NCI-H1092 treated with DMSO at 0.1 percent for 48 hours (cell line): ENCODE data around the gene PCBP4.

Experiments
- DNase-seq: peaks from one replicate; lab custom pipeline; 2025; lab: John Stamatoyannopoulos, UW

PCBP4 gene

GRCh38 chr3:51955175-51955892 is 11.9 kb downstream of the PCBP4 start, which contains the start of gene GPR62:
Gene GPR62, plus strand, starts transcription at chr3:51955381. Its CDS starts 272 bp downstream, at chr3:51955653.
- no peak for DNase-seq

- DNase-seq: no peak
These were observed 12.5 kb downstream of the PCBP4 start for GRCh38 chr3:51954713-51955112.

GRCh38 chr3:51954105-51954504 is 13.1 kb downstream of the PCBP4 start:
- DNase-seq: no peak

GRCh38 chr3:51953445-51953844 is 13.8 kb downstream of the PCBP4 start:
- no peak for DNase-seq

GRCh38 chr3:51950899-51951298 is 16.4 kb downstream of the PCBP4 start:
- no peak for DNase-seq

- DNase-seq: no peak
These were observed 18.1 kb downstream of the PCBP4 start for GRCh38 chr3:51949121-51949520.

DNA sequence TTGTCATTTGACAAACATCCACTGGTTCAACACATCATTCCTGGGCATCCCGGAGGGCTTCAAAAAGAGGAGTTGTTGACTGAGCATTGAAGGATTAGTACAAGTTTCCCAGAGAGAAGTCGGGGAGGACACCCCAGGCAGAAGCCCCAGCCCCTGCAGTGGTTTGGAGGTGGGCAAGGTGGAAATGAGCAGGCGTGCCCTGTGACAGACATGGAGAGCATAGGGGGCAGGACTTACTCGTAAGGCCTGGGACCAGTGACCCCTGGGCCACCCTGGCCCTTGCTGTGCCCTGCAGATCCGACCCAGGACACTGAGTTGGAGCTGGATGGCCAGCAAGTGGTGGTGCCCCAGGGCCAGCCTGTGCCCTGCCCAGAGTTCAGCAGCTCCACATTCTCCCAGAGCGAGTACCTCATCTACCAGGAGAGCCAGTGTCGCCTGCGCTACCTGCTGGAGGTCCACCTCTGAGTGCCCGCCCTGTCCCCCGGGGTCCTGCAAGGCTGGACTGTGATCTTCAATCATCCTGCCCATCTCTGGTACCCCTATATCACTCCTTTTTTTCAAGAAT is 19.2 kb downstream of the PCBP4 start:
- no peak for DNase-seq

- no peak for DNase-seq
These were observed 19.9 kb downstream of the PCBP4 start for GRCh38 chr3:51947215-51947900.

DNA sequence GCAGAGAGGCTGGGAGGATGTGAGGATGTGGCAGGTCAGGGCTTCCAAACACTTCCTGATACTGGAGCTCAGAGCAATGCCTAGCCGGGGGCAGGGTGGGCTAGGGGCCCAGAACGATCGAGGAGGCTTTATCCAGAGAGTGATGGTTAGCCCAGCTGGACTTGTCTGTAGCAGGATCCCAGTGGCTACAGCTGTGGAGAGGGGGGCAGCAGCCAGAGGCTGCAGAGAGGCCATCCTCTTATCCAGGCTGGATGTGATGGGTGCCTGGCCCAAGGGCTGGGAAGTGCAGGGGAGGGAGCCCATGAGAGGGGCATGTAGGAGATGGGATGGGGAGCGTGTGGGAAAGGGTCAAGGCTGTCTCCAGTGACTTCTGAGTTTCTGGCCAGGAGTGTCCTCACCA is 20.5 kb downstream of the PCBP4 start:
- no peak for DNase-seq

GRCh38 chr3:51945926-51946705 is 21.1 kb downstream of the PCBP4 start:
- no peak for DNase-seq

DNA sequence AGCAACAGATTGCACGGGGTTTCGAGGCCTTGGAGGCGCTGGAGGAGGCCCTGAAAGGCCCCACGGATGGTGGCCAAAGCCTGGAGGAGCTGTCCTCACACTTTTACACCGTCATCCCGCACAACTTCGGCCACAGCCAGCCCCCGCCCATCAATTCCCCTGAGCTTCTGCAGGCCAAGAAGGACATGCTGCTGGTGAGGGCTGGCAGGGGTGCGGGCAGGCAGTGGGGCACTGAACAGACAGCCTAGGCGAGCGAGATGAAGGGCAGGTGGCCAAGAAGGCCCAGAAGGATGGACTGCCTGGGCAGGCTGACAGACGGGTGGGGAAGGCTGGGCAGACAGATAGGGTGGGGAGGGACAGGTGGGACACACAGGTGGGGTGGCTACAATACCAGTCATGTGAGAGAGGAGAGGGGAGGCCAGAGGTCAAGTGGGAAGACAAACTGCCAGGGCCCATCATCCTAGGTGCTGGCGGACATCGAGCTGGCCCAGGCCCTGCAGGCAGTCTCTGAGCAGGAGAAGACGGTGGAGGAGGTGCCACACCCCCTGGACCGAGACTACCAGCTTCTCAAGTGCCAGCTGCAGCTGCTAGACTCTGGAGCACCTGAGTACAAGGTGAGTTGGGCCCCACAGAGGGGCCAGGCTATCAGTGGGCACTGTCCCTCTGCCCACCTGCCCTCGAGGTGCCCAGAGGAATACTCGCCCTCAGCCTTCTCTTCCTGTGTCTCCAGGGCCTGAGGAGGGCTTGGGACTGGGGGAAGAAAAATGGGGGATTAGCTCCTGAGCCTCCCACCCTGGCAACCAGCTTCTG is 22.0 kb downstream of the PCBP4 start:
- no peak for DNase-seq

DNA sequence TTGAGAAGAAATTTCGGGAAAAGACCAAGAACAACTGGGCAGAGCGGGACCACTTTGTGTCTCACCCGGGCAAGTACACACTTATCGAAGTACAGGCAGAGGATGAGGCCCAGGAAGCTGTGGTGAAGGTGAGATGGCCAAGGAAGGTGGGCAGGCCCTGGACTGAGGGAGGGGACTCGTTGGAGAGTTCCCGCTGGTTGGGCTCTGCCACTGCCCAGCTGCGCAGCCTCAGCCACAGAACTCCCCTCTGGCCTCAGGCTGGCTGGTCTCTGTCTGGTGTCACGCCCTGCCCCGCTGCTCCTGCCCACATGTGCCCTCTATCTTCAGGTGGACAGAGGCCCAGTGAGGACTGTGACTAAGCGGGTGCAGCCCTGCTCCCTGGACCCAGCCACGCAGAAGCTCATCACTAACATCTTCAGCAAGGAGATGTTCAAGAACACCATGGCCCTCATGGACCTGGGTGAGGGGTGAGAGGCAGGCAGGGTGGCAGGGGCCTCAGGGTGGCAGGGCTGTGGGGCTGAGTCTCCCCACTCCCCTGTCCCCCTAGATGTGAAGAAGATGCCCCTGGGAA is 22.7 kb downstream of the PCBP4 start:
- DNase-seq: no peak

GRCh38 chr3:51943451-51944391 is 23.5 kb downstream of the PCBP4 start:
- DNase-seq: no peak

DNA sequence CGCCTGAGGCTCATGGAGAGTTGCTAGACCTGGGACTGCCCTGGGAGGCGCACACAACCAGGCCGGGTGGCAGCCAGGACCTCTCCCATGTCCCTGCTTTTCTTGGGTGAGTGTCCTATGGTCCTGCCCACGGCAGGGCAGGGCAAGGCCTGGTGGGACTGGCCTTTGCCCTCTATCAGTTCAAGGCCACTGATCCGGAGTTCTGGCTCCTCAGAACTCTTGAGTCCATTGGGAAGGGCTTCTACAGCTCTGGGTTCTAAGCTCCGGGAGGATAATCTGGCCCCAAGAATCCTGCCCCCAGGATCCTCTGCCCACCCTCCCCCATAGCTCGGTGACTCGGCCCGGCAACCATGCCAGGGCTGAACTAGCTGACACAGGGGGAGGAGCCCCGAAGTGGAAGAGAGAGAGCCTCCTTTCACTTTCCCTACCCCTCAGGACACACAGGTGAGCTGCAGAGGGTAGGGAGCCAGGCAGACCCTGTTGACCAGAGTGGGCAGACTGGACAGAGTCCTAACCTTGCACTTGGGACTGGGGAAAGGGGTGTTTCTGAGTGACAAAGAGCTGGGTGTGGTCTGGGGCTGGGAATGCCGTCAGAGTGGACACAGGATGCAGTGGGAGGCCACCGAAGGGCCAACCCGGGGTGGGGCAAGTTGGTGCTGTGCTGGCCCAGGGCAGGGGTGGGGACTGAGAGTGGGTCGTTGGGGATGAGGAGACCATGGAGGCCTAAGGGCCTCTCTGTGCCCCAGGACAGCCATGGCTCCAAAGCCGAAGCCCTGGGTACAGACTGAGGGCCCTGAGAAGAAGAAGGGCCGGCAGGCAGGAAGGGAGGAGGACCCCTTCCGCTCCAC is 24.4 kb downstream of the PCBP4 start:
- DNase-seq: no peak

DNA sequence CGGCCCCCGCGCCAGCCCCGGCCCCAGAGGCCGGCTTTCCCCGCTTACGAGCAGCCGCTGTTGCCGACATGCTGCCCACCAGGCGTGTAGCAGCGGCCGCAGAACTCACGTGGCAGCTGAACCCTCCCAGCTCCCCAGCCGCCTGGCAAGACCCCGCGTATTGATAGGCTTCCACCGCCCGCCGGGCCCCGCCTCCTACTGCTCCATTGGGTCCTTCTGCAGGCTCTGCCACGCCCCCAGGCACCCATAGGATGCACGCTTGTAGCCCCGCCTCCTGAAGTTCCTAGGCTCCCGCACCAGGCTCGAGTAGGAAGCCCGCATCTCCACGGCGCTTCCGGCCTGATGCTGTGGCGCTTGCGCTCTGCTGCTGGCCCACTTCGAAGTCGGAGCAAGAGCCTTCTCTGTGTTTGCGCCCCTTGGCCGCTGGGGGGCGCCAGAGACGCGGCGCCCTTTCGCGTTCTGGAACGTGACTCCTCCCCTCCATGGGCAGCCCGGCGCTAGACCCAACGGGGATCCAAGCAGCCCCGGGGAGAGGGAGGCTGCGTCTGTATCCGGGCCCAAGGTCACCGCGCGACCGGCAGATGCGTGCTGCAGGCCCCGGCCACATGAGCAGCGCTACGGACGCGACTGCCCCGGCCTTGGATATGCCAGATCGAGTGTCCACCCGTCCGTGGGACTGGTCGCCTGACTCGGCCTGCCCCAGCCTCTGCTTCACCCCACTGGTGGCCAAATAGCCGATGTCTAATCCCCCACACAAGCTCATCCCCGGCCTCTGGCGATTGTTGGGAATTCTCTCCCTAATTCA is 25.3 kb downstream of the PCBP4 start, which contains the start of the genes PARP3 and RRP9:
TSS of gene PARP3 (plus strand) at position 566 of the 805 bp plus-strand sequence. CDS start 993 bp downstream, outside the sequence.
TSS of gene RRP9 (minus strand) at position 107 of the 805 bp plus-strand sequence. CDS start at position 70, 37 bp downstream.
- DNase-seq: peak; percentile 98

DNA sequence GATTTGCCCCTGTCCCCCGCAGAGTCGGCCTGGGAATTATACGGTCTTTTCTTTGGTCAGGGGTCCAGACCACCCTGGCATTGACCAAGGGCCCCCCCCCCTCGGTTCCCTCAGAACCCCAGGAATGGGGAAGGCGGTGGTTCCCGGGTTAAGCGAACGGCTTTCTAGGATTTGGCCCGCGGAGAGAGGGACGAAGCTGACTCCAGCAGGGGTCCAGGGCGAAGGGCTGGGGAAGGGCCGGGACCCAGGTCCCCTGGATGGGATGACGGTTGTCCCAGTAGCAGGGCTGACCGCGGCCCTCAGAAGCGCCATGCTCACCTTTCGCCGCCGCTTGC is 25.8 kb downstream of the PCBP4 start:
- DNase-seq: no peak

DNA sequence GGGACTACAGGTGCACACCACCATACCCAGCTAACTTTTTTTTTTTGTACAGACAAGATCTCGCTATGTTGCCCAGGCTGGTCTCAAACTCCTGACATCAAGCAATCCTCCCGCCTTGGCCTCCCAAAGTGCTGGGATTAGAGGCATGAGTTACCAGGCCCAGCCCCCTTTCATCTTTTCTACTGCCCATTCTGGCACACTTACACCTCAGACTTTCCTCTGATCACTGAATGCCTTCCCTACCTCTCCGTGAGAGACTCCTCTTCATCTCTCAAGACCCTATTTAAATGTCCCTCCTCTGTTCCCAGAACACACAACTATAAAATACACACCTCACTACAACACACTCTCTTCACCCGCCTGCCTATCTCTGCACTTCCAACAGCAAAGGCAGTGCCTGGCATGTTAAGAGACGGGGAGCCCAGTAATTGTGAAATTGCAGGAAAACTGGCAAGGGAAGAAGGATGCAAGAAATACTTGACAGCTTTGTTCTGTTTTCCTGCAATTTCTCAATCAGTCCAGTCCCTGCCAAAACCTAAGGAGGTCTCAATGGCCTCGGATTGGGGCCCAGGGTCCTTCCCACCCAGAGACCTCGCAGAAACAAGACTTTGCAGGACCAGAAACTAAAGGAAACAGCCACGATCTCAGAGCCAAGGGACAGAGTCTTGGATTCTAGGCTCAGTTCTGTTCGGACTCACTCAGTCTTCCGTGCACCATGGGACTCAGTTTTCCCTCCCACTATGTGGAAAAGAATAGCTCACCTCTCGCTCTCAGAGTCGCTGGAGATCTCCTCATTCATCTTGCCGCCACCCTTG is 26.4 kb downstream of the PCBP4 start:
- no peak for DNase-seq
